Lower leg skin (tissue), 3 donors: ENCODE data around the gene RPTOR.

Experiments
- POLR2A ChIP-seq, 2 donors: fragments of 450-650 bp; IDR thresholded peaks; one replicate each; pipeline ENCODE4 v1.6.1; 2016 to 2017; ENCODE audit warnings: antibody characterized with exemption in 2 of 2, mild to moderate bottlenecking in 1 of 2, moderate library complexity in 1 of 2
- TF ChIP-seq, protein P1 (sequence below), 3 donors: fragments of 450-650 bp; IDR thresholded peaks; one replicate each; pipeline ENCODE4 v1.5.1; 2016; ENCODE audit warnings: antibody characterized with exemption in 3 of 3, mild to moderate bottlenecking in 3 of 3, moderate library complexity in 2 of 3

DNA sequence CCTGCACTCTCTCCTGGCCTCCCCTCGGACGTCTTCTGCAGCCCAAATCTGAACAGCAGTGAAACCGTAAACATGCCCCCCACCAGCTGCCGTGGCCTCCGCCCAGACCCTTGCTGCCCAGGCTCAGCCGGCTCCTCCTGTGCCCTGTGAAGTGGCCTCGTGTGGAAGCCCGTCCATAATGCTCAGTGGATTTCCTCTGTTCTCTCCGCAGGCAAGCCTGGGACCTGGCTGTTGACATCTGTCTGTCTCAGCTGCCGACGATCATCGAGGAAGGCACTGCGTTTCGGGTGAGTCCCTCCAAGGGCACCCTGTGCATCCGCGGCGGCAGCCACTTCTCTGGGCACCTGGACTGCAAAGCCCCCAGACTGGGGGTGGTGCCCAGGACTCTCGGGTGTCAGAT lies 293.1 kb downstream of the RPTOR start:
- TF ChIP-seq, protein P1, sequence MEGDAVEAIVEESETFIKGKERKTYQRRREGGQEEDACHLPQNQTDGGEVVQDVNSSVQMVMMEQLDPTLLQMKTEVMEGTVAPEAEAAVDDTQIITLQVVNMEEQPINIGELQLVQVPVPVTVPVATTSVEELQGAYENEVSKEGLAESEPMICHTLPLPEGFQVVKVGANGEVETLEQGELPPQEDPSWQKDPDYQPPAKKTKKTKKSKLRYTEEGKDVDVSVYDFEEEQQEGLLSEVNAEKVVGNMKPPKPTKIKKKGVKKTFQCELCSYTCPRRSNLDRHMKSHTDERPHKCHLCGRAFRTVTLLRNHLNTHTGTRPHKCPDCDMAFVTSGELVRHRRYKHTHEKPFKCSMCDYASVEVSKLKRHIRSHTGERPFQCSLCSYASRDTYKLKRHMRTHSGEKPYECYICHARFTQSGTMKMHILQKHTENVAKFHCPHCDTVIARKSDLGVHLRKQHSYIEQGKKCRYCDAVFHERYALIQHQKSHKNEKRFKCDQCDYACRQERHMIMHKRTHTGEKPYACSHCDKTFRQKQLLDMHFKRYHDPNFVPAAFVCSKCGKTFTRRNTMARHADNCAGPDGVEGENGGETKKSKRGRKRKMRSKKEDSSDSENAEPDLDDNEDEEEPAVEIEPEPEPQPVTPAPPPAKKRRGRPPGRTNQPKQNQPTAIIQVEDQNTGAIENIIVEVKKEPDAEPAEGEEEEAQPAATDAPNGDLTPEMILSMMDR (IDR thresholded peaks at IDR 0.05): no peak
- TF ChIP-seq POLR2A (IDR thresholded peaks at IDR 0.05): no peak
